Kidney tubule cell (primary cell): Measurements from ENCODE around the gene IMPACT.
A peak's percentile ranks its signal among the peaks of the same experiment; 100 is the strongest.

Source experiments
- DNase-seq: peaks from one replicate; pipeline ENCODE4 v3.0.0-alpha.2; 2018; ENCODE audit warnings: low spot score

Gene IMPACT

DNA sequence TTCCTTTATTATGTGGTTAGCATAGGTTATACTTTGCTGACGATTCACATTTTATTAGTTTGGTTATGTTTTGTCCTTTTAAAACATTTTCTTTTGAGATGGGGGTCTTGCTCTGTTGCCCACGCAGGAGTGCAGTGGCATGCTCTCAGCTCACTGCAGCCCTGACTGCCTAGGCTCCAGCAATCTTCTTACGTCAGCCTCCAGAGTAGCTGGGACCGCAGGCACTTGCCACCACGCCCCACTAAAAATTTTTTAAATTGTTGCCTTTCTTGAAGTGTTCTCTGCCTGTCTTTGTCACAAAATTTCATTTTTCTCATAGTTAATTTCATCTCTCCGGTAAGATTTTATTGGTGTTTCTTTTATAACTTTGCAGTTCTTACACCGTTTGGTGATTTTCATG, 52.9 kb downstream of the IMPACT start:
- no peak for DNase-seq

DNA sequence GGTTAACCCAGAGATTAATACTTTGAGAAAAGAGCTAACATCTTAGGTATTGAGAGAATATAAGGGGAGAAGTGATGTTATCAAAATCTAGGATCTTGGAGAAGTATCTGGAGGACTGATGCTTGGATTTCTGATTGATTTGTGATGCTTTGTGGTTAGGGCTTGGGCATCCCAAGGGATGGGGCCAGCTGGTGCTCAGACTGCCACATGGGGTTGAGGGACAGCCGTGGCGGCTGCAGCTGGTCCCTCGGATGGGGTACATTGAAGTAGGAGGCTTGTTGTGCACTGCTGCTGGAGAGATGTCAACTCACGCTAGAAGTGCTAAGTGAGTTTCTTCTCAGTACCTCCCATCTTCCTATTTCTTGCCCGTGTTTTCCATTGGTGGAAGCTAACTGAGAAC, 56.4 kb downstream of the IMPACT start:
- no peak for DNase-seq

DNA sequence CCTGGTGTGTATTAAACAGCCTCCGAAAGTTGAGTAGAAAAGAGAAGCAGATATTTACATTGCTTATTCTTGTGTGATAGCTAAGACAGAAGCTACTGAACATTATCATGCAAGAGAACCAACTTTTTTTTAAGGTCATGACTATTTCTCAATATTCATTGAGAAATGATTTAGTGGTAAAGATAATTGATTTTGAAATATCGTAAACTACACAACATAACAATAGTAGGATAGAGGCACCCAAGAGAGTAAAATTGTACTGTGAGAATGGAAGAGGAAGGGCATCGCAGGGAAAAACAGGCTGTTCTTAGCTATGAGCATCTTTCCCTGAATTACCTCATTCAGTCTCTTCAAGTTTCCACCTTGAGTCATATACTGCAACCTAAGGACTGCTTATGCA, 59.2 kb downstream of the IMPACT start:
- DNase-seq, result no peak

GRCh38 chr18:24486684-24487083, 60.2 kb downstream of the IMPACT start:
- DNase-seq, result no peak

GRCh38 chr18:24488824-24489493, 62.5 kb downstream of the IMPACT start:
- peak; percentile 40 for DNase-seq

DNA sequence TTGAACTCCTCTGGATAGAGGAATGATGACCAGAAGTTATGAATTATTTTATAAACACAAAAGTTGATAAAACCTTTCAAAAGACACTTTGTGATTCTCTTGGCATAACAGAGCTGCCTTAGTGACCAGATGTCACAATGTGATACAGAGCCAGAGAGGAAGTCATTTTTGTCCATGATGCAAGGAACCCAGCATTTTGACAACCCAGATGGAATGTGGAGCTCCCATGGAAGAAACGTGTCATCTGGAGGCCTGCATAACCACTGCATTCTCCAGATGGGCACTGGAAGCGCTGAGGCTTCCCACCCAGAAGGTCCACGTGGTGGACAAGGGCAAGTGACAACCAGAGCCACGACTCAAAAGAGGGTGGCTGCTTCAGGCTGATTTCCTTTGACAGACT, 64.1 kb downstream of the IMPACT start:
- peak; percentile 29 for DNase-seq

GRCh38 chr18:24491927-24492834, 65.7 kb downstream of the IMPACT start:
- DNase-seq, result peak; percentile 17

- no peak for DNase-seq
Measured at GRCh38 chr18:24494586-24494985, 68.1 kb downstream of the IMPACT start.

GRCh38 chr18:24497031-24497754, 70.7 kb downstream of the IMPACT start:
- DNase-seq, result peak; percentile 29

- DNase-seq, result no peak
Measured at GRCh38 chr18:24499814-24500213, 73.3 kb downstream of the IMPACT start.

- no peak for DNase-seq
Measured at GRCh38 chr18:24500217-24500616, 73.7 kb downstream of the IMPACT start.

- DNase-seq, result no peak
Measured at GRCh38 chr18:24500766-24501165, 74.3 kb downstream of the IMPACT start.

DNA sequence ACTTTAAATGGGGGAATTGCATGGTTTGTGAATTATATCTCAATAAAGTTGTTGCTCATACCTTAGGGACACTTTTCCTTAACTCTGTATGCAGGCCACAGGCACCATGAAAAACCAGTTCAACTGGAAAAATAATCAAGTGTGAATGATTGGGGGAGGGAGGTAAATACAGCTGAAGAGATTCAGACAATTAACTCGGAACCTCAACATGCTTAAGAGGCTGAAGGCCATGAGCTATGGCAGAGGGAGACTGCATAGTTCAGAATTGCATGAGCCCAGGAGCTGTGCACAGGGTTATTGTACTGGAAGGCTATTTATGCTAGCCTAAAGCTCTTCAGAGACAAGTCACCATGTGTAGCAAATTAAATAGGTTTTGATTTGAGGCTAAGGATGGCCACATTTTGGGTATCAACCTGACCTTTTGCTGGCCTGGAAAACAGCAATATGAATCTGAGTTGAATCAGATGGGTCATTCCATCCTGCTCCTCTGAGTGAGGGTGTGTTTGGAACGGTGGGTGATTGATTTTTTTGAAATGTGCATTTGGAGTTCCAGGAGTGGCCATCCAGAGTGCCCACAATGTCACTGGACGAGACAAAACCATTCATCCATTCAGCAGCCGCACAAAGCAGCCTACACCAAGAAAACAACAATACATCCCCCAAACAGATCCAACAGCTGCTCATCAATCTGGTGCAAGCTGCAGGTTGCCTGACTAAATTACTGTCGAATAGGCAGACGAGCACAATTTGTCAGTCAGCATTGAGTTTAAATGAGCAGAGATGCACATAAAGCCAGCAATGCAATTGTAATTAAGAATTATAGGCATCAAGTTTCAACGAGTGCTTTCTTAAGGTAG, 76.4 kb downstream of the IMPACT start:
- no peak for DNase-seq
